H1 (cell line): ENCODE results near the gene SLC30A5. TPM values are rescaled to one million over a fixed set of nuclear protein-coding genes. Genes with fewer than 3 reads are reported as not detected.

ENCODE experiments used
- CTCF ChIA-PET: fragments of 300-600 bp; sonication (Branson Sonifier 250); formaldehyde crosslinking; loops from one replicate; lab custom pipeline; 2021; ENCODE audit not compliant: partially characterized antibody; lab: Charles Lee
- POLR2A ChIA-PET: fragments of 300-600 bp; sonication (Branson Sonifier 250); formaldehyde crosslinking; loops from one replicate; lab custom pipeline; 2021; ENCODE audit warnings: inconsistent platforms; ENCODE audit not compliant: partially characterized antibody; lab: Charles Lee
- DNase-seq, 2 experiments: peaks; one replicate each; pipeline versions ENCODE4 v3.0.0 to v3.0.0-alpha.2; 2010 to 2022; ENCODE audit warnings: low spot score in 2 of 2, low read depth in 1 of 2, mixed read lengths in 1 of 2
- FAIRE-seq: peaks from 2 replicates; lab custom pipeline; 2011; peaks lifted over from hg19 to GRCh38; lab: Jason Lieb, UNC
- H2AFZ ChIP-seq: 2 replicates; pipeline ENCODE4 v1.8.1; 2012; ENCODE audit warnings: low read length, inconsistent platforms
- H2AK5ac ChIP-seq: 2 replicates; pipeline ENCODE4 v1.6.1; 2013; ENCODE audit warnings: low read depth, low read length
- H2BK120ac ChIP-seq: replicated peaks from 2 replicates; pipeline ENCODE3; 2013; ENCODE audit warnings: low read depth, low read length, inconsistent platforms
- H2BK12ac ChIP-seq: 2 replicates; pipeline ENCODE4 v1.6.1; 2013; ENCODE audit warnings: low read depth, low read length
- H2BK15ac ChIP-seq: 2 replicates; pipeline ENCODE4 v1.6.1; 2013; ENCODE audit warnings: low read length
- H2BK20ac ChIP-seq: 2 replicates; pipeline ENCODE4 v1.6.1; 2013; ENCODE audit warnings: low read length
- H2BK5ac ChIP-seq: 2 replicates; pipeline ENCODE4 v1.6.1; 2013; ENCODE audit warnings: low read depth, low read length
- H3K14ac ChIP-seq: 2 replicates; pipeline ENCODE4 v1.6.1; 2013; ENCODE audit warnings: inconsistent platforms; ENCODE audit not compliant: insufficient read length
- H3K18ac ChIP-seq: 2 replicates; pipeline ENCODE4 v1.6.1; 2013; ENCODE audit warnings: low read length; ENCODE audit errors: extremely low read depth
- H3K23ac ChIP-seq: 2 replicates; pipeline ENCODE4 v1.6.1; 2013; ENCODE audit warnings: inconsistent platforms; ENCODE audit not compliant: insufficient read length
- H3K23me2 ChIP-seq: 2 replicates; pipeline ENCODE4 v1.6.1; 2013; ENCODE audit warnings: low read depth, low read length
- H3K27ac ChIP-seq: 2 replicates; pipeline ENCODE4 v1.6.1; 2011; ENCODE audit warnings: low read depth, low read length, inconsistent platforms
- H3K27me3 ChIP-seq, 4 experiments: replicated peaks in 1 of 4; 1 replicate in 1 of 4; 2 replicates in 3 of 4; pipeline versions ENCODE4 v1.6.1 to v1.8.1; 2011 to 2013; ENCODE audit warnings: low read length in 3 of 4, mild to moderate bottlenecking in 3 of 4, inconsistent platforms in 2 of 4, mixed read lengths in 2 of 4, moderate library complexity in 1 of 4; ENCODE audit not compliant: control insufficient read depth in 3 of 4, insufficient read depth in 3 of 4; ENCODE audit errors: extremely low read depth in 1 of 4
- H3K36me3 ChIP-seq, 4 experiments: 2 replicates each; pipeline versions ENCODE4 v1.6.1 to v1.8.1; 2011 to 2013; ENCODE audit warnings: mild to moderate bottlenecking in 4 of 4, low read length in 3 of 4, moderate library complexity in 2 of 4, control low read depth in 1 of 4, inconsistent platforms in 1 of 4; ENCODE audit not compliant: insufficient read depth in 4 of 4, control insufficient read depth in 2 of 4
- H3K4ac ChIP-seq: replicated peaks from 2 replicates; pipeline ENCODE3; 2013; ENCODE audit warnings: low read length, low read depth, mixed read lengths, inconsistent platforms; ENCODE audit not compliant: insufficient read length
- H3K4me1 ChIP-seq, 4 experiments: replicated peaks in 1 of 4; 1 replicate in 1 of 4; 2 replicates in 3 of 4; pipeline versions ENCODE4 v1.6.1 to v1.8.1; 2011 to 2013; ENCODE audit warnings: low read length in 3 of 4, inconsistent platforms in 2 of 4, mixed read lengths in 1 of 4; ENCODE audit not compliant: insufficient read depth in 4 of 4, control insufficient read depth in 3 of 4
- H3K4me2 ChIP-seq, 2 experiments: 2 replicates each; pipeline versions ENCODE4 v1.6.1 to v1.8.1; 2011 to 2013; ENCODE audit warnings: low read depth in 2 of 2, low read length in 2 of 2, control low read depth in 1 of 2, inconsistent platforms in 1 of 2, mild to moderate bottlenecking in 1 of 2; ENCODE audit not compliant: insufficient read depth in 1 of 2
- H3K4me3 ChIP-seq, 4 experiments: fragments of 200-600, 300-600 bp in 1 of 4; sonication (generic), shearing (Covaris generic), sonication (Bioruptor Twin) in 1 of 4; 2 replicates each; pipeline versions ENCODE4 v1.5.1 to v1.8.1; 2011 to 2016; ENCODE audit warnings: low read length in 4 of 4, low read depth in 3 of 4, control low read depth in 2 of 4, inconsistent platforms in 2 of 4, mild to moderate bottlenecking in 2 of 4, mixed read lengths in 1 of 4, moderate library complexity in 1 of 4; ENCODE audit not compliant: insufficient read depth in 2 of 4; ENCODE audit errors: extremely low read depth in 1 of 4
- H3K56ac ChIP-seq: replicated peaks from 2 replicates; pipeline ENCODE3; 2013; ENCODE audit warnings: low read depth, mild to moderate bottlenecking, mixed read lengths, low read length, inconsistent platforms; ENCODE audit not compliant: insufficient read length
- H3K79me1 ChIP-seq: 2 replicates; pipeline ENCODE4 v1.6.1; 2013; ENCODE audit warnings: low read depth, low read length, control low read depth
- H3K79me2 ChIP-seq, 2 experiments: 2 replicates each; pipeline versions ENCODE4 v1.6.1 to v1.8.1; 2012 to 2013; ENCODE audit warnings: low read length in 2 of 2, mild to moderate bottlenecking in 2 of 2, inconsistent platforms in 1 of 2; ENCODE audit not compliant: insufficient read depth in 2 of 2, control insufficient read depth in 1 of 2
- H3K9ac ChIP-seq, 4 experiments: replicated peaks in 1 of 4; 1 replicate in 1 of 4; 2 replicates in 3 of 4; pipeline versions ENCODE4 v1.6.1 to v1.8.1; 2011 to 2013; ENCODE audit warnings: low read depth in 3 of 4, low read length in 3 of 4, control low read depth in 2 of 4, mild to moderate bottlenecking in 2 of 4, moderate library complexity in 2 of 4, inconsistent platforms in 1 of 4; ENCODE audit errors: extremely low read depth in 1 of 4
- H3K9me3 ChIP-seq, 2 experiments: 2 replicates each; pipeline versions ENCODE4 v1.6.1 to v1.8.1; 2012 to 2013; ENCODE audit warnings: mild to moderate bottlenecking in 2 of 2, moderate library complexity in 2 of 2, control low read depth in 1 of 2, inconsistent platforms in 1 of 2, low read depth in 1 of 2, low read length in 1 of 2, mixed read lengths in 1 of 2; ENCODE audit not compliant: insufficient read depth in 2 of 2
- H4K20me1 ChIP-seq, 2 experiments: replicated peaks in 1 of 2; 2 replicates each; pipeline versions ENCODE3 to v1.8.1; 2011 to 2013; ENCODE audit warnings: inconsistent platforms in 2 of 2, low read length in 2 of 2, mild to moderate bottlenecking in 1 of 2; ENCODE audit not compliant: insufficient read depth in 2 of 2, control insufficient read depth in 1 of 2
- H4K5ac ChIP-seq: 2 replicates; pipeline ENCODE4 v1.6.1; 2013; ENCODE audit warnings: low read length, low read depth, mixed read lengths, inconsistent platforms; ENCODE audit not compliant: insufficient read length
- H4K8ac ChIP-seq: 2 replicates; pipeline ENCODE4 v1.8.0; 2013; ENCODE audit warnings: mild to moderate bottlenecking, moderate library complexity, low read length, inconsistent platforms; ENCODE audit not compliant: insufficient read depth; ENCODE audit errors: extremely low read depth
- H4K91ac ChIP-seq: replicated peaks from 2 replicates; pipeline ENCODE3; 2013; ENCODE audit warnings: low read length, mixed read lengths, inconsistent platforms; ENCODE audit not compliant: insufficient read length
- ASH2L ChIP-seq: fragments of 200-600, 300-600 bp; sonication (generic); IDR thresholded peaks from one replicate; pipeline ENCODE4 v1.7.1; 2017; ENCODE audit warnings: low read length
- BRCA1 ChIP-seq: IDR thresholded peaks from 2 replicates; pipeline ENCODE4 v1.6.1; 2012; ENCODE audit warnings: low read depth, low read length, improper control_type of control experiment
- CHD1 ChIP-seq: IDR thresholded peaks from 2 replicates; pipeline ENCODE4 v1.6.1; 2012; ENCODE audit warnings: low read depth, low read length, improper control_type of control experiment
- CREB1 ChIP-seq: IDR thresholded peaks from 2 replicates; pipeline ENCODE4 v1.6.1; 2012; ENCODE audit warnings: inconsistent platforms
- CTBP2 ChIP-seq: IDR thresholded peaks from 2 replicates; pipeline ENCODE4 v1.7.0; 2011; ENCODE audit warnings: borderline replicate concordance, mild to moderate bottlenecking, moderate library complexity, mixed read lengths, low read length; ENCODE audit not compliant: insufficient read depth, insufficient read length
- EGR1 ChIP-seq: IDR thresholded peaks from 2 replicates; pipeline ENCODE4 v1.6.1; 2011; ENCODE audit warnings: low read depth, low read length, borderline replicate concordance
- JUND ChIP-seq: IDR thresholded peaks from 2 replicates; pipeline ENCODE4 v1.6.1; 2011; ENCODE audit warnings: mild to moderate bottlenecking, improper control_type of control experiment, low read length
- NRF1 ChIP-seq: IDR thresholded peaks from 2 replicates; pipeline ENCODE4 v1.6.1; 2011; ENCODE audit warnings: mild to moderate bottlenecking, low read depth, low read length, improper control_type of control experiment
- POLR2A ChIP-seq, 2 experiments: IDR thresholded peaks; 1 replicate in 1 of 2; 2 replicates in 1 of 2; pipeline ENCODE4 v1.6.1; 2011; ENCODE audit warnings: low read depth in 2 of 2, low read length in 2 of 2, mild to moderate bottlenecking in 2 of 2; ENCODE audit errors: control extremely low read depth in 1 of 2
- RBBP5 ChIP-seq: IDR thresholded peaks from 2 replicates; pipeline ENCODE4 v1.7.1; 2012; ENCODE audit warnings: low read depth, mild to moderate bottlenecking, inconsistent platforms, low read length, moderate library complexity, borderline replicate concordance
- RFX5 ChIP-seq: IDR thresholded peaks from 2 replicates; pipeline ENCODE4 v1.6.1; 2011; ENCODE audit warnings: low read depth, low read length, improper control_type of control experiment, borderline replicate concordance
- TAF7 ChIP-seq: optimal IDR thresholded peaks from 2 replicates; pipeline ENCODE3; 2011; ENCODE audit warnings: low read depth, mild to moderate bottlenecking, inconsistent platforms, low read length, moderate library complexity, borderline replicate concordance
- WGBS, 2 experiments: shearing (Covaris generic) in 1 of 2; methylation state at CpG; one replicate each; pipeline versions ENCODE4 v1.1.6 to v1.1.7; 2013 to 2015; ENCODE audit warnings: low lambda C conversion rate in 2 of 2, mixed read lengths in 2 of 2, inconsistent platforms in 1 of 2, low coverage in 1 of 2, missing lambda C conversion rate in 1 of 2; ENCODE audit not compliant: insufficient replicate concordance in 2 of 2, insufficient coverage in 1 of 2, insufficient read length in 1 of 2; ENCODE audit errors: extremely low coverage in 1 of 2, missing lambda C conversion rate in 1 of 2; 5-methylcytosine and 5-hydroxymethylcytosine counted together
- polyA plus RNA-seq, 7 experiments: library from polyadenylated mRNA; depleted of rRNA in 3 of 7; stranded (reverse) in 5 of 7; unstranded in 2 of 7; fragments of >200 nt in 5 of 7; fragments of 200-250 nt in 2 of 7; gene quantifications; 1 replicate in 5 of 7; 2 replicates in 1 of 7; 4 replicates in 1 of 7; pipeline versions ENCODE4 v1.2.1 to v1.2.3, GENCODE V29; 2011 to 2013; ENCODE audit warnings: missing spikeins in 2 of 7, mixed read lengths in 2 of 7
- total RNA-seq: library from RNA; stranded (reverse); fragmentation: NEBNext Ultra II Directional; extraction: Animal tissue kit (Norgen Biotek cat#: 25700); gene quantifications from 2 replicates; pipeline ENCODE4 v1.2.1, GENCODE V29; 2021
- TF ChIP-seq, protein P1 (sequence below): IDR thresholded peaks from 2 replicates; pipeline ENCODE4 v1.6.1; 2012; ENCODE audit warnings: inconsistent platforms

Gene SLC30A5
- total and polyA plus RNA-seq, 2 of the 8 experiments (the other 6 are each of a cell fraction or from before 2014, with no cell fraction given), result 31.0 to 43.5 TPM

DNA sequence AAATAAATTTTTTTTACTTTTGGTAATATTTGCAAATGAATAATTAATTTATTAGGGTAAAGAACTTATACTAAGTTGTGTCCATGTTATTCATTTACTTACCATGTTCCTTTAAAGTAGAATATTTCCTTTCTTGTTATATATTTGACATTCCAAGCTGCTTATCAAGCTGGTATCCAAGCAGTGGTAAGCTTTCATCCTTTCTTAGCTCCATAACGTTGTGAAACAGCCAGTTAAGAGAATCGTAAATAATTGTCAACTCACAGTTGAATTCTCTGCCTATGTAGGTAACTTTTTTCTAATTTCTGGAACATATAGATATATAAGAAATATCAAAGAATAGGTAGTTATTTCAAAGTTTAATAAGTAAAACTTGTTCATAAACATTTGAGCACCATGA is 36.4 kb downstream of the SLC30A5 start:
- POLR2A ChIA-PET, result no interaction called here

More for the DNA sequence above, 36.4 kb downstream of the SLC30A5 start:
- FAIRE-seq, result no peak
- no peak overlapping the region for H3K23ac ChIP-seq
- no peak overlapping the region for H2AFZ ChIP-seq
- no peak overlapping the region for H2BK20ac ChIP-seq
- no peak overlapping the region for H2BK12ac ChIP-seq
- no peak overlapping the region for H3K56ac ChIP-seq
- H4K20me1 ChIP-seq, result peaks cover 0 to 2% of the 10 kb centered on the region in 2 experiments
- no peak overlapping the region for H4K5ac ChIP-seq
- H3K23me2 ChIP-seq, result no peaks in the 10 kb centered on the region
- no peak for DNase-seq
- no peak overlapping the region for H3K4me3 ChIP-seq
- H3K4ac ChIP-seq, result no peak overlapping the region
- TF ChIP-seq RBBP5 (no peak), TAF7 (no peak), CTBP2 (no peak), ASH2L (no peak), NRF1 (no peak), CHD1 (no peak), CREB1 (no peak), JUND (no peak), POLR2A (IDR thresholded peaks at IDR 0.05; ENCODE audit: control extremely low read depth in 1 of 2, low read depth in 2 of 2, low read length in 2 of 2) (no peak), EGR1 (no peak), RFX5 (no peak), BRCA1 (no peak)
- TF ChIP-seq, protein P1, sequence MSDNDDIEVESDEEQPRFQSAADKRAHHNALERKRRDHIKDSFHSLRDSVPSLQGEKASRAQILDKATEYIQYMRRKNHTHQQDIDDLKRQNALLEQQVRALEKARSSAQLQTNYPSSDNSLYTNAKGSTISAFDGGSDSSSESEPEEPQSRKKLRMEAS, result no peak
- no peak overlapping the region for H3K18ac ChIP-seq
- no peaks in the 10 kb centered on the region for H3K27me3 ChIP-seq
- H4K91ac ChIP-seq, result no peak overlapping the region
- no peak overlapping the region for H3K27ac ChIP-seq
- H3K79me1 ChIP-seq, result no peaks in the 10 kb centered on the region
- no peak overlapping the region for H2BK120ac ChIP-seq
- H3K4me1 ChIP-seq, result no peaks in the 10 kb centered on the region
- H2BK15ac ChIP-seq, result no peak overlapping the region
- no peak overlapping the region for H2BK5ac ChIP-seq
- H3K36me3 ChIP-seq, result peaks cover 0 to 19% (median 2%) of the 10 kb centered on the region in 4 experiments; a peak in 4 of 8 replicates
- CTCF ChIA-PET, result no interaction called here
- no peak overlapping the region for H3K14ac ChIP-seq
- no peaks in the 10 kb centered on the region for H3K9me3 ChIP-seq
- no peak overlapping the region for H4K8ac ChIP-seq
- H3K9ac ChIP-seq, result no peak overlapping the region
- WGBS, 2 experiments, result 86% methylated on average over 2 of the region's 2 CpGs; no CpG with 5 or more reads in 1 of the 2 experiments
- H3K79me2 ChIP-seq, result no peaks in the 10 kb centered on the region
- no peak overlapping the region for H2AK5ac ChIP-seq
- no peak overlapping the region for H3K4me2 ChIP-seq
